COR-L47 (cell line): ENCODE data around the gene ADORA1.

Experiments
- DNase-seq: peaks from one replicate; lab custom pipeline; 2025; lab: John Stamatoyannopoulos, UW

ADORA1 gene

DNA sequence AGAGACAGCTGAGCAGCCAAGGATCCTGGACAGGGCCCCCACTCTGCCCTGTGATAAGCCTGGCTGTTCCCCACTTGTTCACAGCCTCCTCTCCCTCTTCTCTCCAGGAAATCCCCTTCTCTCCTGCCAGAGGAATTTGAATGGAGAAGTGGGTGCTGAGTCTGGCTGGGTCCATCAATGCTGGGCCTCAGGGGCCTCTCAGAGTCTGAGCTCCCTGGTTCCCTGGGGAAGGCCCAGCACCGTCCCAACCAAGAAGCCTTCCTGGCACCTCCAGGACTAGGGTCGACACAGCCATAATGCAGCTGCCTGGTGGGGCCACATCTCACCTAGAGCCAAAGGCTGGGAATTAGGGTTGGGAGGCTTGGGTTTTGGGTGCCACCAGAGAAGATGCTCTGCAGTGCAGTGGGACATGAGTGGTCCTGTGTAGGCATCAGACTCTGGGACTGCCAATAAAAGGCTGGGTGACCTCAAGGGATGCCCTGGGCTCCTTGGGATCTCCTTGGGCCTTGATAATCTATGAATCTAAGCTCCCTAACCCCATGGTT lies 45.6 kb downstream of the ADORA1 start:
- DNase-seq, result no peak

DNA sequence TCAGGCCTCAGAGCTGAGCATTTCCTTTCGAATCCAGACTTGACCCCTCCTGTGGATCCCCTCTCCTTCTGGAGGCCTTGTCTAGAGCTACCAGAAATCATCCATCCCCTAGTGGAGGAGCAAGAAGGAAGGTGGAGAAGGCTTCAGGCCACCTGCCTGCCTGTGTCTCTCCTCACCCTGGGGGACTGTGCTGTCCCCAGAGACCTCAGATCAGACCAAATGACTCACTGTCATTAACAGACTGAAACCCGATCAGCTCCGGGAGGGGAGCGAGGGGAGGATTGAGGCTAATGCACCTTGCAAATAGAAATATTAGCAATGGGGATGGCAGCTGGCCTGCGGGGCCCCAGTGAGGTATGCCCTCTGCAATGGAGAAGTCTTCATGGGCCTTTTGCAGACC lies 46.0 kb downstream of the ADORA1 start:
- no peak for DNase-seq

DNA sequence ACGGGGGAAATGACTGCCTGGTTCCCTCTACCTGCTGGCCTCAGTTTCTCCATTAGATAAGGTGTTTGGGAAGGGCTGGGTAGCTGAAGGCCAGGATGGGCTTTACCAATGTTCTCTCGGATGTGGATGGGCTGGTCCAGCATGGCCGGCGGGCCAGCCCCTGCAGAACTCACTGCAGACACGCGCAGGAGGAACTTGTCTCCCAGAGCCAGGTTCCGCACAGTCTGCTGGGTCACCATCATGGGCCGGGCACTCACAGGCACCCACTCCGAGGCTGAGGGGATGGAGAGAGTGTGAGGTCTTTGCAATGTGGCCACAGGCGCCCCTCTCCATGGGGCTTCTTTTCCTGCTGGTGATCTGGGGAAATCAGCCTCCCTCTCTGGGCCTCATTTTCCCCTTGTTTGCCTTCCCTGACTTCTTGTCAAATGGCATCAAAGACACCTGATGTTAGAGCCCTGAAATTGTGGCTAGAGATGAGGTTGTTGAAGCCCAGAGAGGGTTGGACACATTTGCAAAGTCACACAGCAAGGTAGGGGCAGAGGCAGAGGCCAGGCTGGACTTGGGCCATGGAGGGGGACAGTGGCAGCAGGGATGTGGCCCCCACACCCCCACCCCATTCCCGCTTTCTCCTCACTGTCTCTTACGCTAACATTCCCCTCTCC lies 46.9 kb downstream of the ADORA1 start:
- DNase-seq, result no peak

DNA sequence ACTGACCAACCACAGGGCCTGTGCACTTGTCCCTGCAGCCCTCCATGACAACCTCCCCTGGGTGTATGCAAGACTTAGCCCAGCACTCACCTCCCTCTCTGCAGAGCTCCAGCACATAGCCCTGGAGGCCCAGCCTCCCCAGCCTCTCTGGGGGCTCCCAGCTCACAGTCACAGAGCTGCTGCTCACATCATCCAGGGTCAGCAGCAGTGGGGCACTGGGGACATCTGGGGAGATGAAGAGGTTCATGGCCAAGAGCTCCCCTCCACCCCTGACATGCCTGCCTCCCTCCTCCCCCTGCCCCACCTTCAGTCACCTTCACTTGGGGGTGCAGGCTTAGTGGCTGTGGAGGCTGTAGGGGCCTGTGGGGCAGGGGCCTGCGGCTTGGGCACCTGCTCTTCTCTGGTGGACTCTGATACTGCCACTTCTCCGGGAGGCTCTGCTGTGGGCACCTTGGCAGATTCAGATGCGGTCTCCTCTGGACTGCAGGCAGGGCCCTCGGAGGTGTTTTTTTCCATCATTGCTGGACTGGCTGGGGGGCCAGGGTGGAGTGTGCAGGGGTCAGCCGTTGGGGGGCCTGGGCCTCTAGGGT lies 47.8 kb downstream of the ADORA1 start, which contains the start of gene MYBPH:
MYBPH (minus strand) TSS at position 590 of the 590 bp plus-strand sequence; CDS start at position 519, 71 bp downstream.
- no peak for DNase-seq

DNA sequence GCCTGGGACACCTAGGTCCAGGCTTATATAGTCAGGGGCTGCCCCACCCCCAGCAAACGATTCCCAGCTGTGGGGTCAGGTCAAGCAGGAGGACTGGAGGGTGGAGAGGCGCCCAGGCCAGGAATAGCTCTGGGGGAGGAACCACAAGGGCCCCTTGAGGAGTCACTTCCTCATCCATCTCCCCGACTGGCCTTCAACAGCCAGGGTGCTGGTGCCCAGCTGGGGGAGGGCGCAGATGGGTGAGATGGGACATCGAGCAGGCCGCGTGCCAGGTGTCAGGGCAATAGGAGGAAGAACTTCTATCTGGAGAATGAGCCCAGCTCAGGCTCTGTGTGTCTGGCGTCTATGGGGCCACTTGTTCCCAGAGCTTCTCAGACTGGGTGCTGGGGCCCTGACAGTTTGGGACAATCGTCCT lies 48.3 kb downstream of the ADORA1 start:
- DNase-seq, result no peak

DNA sequence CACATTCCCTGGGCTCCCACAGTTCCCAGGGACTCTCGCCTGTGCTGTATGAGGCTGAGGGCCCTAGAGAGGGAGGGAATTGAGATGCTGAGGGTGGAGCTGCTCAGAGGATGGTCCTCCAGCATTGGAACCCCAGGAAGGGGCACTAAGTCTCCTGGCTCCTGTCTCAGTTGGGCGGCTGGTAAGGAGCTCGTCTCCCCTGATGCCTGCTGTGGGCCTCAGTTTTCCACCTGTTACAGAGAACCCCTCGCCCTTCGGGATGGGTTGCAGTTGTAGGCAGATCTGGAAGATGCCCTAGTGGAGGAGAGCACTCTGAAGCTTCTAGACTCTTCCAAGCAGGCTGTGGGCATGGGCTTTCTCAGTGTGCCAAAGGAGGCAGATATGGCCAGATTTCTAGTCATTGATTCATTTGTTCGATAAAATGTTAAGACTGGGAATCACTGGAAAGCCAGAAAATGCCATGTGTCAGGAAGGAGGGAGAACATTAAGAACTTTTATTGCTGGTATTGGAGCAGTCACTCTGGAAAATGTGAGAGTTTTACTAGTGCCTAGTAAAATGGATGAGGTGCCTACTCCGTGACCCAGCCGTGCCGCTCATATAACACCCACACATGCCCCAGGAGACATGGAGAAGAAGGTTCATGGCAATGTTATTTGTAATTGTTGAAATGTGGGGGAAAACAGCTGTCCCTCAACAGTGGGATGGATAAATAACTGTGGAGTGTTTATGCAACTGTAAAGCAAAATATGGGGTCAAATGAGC lies 48.9 kb downstream of the ADORA1 start:
- no peak for DNase-seq

DNA sequence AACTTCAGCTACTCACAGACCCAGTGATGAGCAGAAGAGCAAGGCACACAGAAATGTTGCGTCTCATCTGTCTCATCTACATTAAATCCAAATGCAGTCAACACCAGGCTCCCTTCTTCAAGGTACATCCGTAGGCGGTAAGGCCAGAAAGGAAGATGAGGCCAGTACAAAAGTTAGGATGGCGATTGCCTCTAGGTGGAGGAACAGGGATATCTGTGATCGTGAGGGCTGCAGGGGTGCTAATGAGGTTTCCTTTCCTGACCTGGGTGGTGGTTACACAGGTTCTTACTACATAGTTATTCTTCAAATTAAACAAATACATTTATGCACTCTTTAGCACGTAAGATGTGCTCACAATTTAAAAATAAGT lies 49.5 kb downstream of the ADORA1 start:
- DNase-seq, result no peak

DNA sequence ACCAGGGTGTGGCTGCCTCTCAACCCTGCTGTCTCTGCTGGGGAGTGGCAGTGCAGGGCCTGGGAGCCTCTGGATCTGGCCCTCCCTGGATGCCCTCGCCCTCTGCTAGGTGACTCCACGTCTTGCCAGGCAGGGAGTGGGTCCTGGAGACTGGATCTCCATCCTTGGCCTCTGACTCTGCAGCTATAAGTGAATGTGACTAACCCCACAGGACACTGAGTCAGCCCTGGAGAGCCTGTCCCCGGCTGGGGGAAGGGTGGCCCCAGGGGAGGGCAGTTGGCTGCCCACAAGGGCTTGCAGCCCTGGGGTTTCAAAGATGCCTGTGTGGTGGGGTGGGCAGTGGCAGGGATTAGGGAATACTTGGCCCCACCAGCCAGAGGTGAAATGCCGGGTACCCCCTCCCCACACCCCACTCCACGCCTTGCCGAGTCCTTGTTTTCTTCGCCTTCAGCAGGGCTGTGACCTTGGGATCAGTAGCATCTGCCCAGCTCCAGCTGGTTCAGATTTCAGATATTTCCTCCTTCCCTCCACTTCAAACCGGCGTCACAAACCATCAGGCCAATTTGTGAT lies 50.0 kb downstream of the ADORA1 start:
- no peak for DNase-seq

DNA sequence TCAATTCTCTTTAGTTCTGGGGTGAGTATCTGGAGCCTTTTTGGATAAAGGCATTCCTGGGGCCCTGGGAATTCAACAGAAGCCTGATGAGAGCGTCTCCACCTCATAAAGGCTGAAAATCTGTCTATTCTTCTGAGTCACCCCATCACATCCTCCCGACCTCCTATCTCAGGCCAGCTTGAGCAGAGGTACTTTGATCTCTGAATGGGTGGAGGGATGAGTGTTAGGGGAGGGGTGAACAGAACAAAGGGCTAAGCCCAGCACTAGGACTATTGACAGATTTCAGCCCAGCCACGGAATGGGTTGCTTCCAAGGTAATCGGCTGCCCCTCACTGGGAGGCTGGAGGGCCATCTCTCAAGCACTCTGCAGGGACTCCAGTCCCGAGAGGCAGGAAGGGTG lies 50.6 kb downstream of the ADORA1 start:
- DNase-seq, result no peak

DNA sequence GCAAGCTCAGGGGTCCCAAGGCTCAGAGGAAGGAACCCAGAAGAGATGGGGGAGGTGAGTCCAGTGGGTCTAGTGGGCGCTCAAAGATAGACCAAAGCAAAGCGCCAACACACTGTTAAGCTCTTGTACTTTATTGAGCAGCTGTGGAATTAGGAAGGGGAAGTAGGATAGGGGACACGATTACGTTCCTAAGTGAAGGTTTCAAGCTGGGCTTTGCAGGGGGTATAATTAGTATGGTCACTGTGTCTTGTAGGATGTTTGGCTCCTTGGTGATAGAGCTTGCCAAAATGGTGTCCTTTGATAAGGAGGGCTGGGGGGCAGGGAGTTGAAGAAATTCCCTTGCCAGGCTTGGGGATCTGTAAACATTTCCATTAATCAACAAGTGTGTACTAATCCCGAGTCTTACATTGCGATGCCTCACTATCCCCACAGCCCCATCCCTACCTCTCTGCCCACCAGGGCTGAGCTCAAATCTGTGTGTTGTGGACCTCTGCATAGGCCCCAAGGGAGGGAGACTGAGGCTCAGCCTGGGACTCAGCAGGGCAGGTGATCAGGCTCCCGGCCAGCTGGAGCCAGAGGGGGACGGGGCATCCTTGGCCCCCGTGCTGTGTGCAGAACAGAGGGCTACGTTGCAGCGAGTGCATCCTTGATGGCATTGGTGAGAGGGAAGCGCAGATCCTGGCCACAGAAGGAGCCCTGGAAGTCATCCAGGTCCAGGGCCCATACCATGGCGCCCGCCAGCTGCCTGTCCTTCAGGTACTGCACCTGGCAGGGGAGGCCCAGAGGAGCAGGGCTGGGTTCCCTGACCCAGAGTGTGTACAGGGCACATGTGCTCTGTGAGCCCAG lies 51.5 kb downstream of the ADORA1 start:
- DNase-seq, result no peak

DNA sequence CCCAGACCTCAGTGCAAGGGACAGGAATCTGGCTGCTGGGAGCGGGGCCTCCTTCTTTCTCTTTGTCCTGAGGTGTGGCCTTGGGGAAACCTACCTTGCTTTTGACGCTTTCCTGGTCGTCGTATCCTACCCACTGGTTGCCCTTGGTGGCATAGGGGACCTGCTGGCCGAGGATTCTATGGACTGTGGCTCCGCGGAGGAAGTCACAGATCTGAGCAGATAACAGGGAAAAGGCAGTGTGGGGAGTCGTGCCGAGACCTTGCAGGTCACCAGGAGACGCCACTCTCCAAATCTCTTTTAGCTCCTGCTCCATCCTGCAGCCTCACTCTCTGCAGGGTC lies 52.1 kb downstream of the ADORA1 start:
- DNase-seq, result no peak

DNA sequence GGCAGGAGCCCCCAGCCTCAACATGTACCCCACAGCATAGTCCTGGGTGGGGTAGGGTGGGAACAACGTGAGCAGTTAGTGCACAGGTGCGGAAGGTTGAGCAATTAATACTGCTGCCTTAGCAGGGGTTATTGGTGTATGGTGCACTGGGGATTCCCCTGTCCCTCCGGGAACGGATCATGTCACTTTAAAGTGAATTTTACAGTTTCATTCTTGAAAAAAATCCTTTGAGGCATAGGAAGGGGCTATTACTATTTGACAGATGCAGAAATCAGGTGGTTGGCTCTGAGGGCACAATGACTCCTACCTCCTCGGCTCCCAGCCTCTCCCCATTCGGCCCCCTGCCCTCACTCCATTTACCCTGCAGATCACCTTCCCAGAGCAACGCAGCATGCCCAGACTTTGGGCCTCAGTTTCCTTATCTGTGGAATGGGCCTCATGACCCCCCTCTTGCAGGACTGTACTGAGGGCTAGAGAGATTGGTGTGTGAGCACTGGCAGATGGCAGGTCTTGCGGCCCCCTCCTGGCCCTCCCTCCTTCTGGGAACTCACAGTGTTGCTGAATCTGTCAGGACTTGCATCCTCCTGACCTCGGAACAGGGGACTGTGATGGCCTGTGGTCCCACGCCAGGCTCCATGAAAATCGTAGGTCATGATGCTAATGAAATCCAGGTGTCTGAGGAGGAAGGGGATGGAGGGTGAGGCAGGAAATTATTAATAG lies 53.2 kb downstream of the ADORA1 start:
- DNase-seq, result no peak

DNA sequence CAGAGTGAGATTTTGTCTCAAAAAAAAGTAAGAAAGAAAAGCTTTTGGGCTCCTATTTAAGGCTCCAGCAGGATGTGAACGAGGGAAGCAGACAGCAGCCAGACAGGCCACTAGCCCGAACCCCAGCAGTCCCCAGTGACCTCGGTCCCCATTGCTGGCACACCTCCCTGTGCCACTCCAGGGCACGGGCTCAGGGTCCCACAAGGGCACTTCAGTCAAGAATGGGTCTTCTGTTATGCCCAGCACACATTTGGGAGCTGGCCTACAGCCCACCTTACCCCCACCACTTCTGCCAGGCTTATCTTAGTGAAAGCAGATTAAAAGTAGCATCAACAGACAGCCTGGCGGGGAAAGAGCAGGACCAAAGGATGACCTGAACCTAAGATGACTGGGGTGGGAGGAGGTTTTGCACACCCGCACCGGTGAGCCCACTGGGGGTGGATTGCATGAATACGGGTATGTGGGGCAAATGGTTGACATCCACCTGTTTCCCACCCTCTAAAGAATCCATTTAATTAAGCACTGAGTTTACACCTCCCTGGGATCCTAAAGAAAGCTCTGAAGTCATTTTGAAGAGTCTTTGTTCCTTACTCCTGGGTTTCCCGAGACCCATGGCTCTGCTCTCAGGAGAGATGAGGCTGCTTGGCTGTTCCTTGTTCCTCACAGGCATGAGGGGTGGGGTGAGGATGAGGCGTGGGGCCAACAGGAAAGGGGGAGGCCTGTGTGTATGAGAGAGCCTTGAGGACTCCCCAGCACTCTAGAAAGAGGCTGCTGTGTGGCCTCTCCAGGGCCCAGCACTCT lies 54.3 kb downstream of the ADORA1 start:
- no peak for DNase-seq

DNA sequence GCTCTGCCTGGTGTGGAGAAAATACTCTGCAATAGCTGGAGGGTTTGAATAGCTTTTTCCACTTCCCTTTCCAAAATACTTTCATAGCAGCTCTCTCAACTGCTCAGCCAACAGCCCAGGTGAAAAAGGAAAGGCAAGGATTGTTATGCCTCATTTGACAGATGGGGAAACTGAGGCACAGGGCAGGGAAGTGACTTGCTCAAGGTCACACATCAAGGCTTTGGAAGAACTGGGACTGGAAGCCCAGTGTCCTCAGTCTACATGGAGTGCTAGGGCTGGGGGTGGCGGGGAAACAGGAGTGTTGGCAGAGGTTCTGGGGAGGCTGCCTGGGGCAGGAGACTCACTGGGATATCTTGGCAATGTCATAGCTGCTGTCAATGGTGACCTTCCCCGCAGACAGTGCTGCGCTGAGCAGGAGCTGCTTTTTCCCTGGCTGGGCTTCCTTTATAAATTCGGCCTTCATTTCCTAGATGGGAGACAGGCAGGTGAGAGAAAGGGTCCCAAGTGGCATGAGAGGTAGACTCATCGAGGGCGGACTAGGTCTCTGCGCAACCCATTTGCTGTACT lies 54.9 kb downstream of the ADORA1 start:
- DNase-seq, result no peak

DNA sequence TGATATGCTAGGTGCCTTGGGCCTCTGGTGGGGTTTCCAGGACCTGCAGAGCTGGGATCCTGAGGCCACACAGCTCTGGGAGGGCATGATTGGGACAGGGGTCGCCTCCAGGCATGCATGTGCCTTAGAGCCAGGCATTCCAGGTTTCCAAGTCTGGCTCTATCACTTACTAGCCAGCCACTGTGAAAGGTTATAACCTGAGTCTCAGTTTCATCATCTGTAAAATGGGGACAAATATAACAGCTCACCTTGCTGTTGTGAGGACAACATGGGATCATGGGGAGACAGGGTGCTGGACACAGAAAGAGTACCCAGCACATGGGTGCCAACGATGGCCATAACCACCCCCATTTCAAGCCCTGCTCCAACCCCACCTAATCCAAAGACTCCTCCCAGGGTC lies 56.3 kb downstream of the ADORA1 start:
- DNase-seq, result no peak

DNA sequence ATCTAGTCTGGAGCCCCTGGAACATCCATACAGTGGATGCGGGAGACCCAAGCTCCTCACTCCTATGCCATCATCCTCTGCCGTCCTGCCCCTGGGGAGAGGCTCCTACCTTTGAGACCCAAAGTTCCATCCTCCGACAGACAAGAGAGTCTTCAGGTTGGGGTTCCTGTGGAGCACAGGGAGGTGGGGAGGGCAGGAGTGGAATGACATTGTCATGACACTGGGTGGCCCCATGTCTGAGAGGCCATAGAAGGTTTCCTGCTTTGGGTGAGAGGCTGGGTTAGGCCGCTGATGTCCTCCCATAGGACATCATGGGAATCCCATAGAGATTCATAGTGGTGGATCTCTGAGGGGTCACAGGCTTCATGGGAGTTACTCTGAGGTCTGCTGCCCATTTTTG lies 56.9 kb downstream of the ADORA1 start:
- no peak for DNase-seq

DNA sequence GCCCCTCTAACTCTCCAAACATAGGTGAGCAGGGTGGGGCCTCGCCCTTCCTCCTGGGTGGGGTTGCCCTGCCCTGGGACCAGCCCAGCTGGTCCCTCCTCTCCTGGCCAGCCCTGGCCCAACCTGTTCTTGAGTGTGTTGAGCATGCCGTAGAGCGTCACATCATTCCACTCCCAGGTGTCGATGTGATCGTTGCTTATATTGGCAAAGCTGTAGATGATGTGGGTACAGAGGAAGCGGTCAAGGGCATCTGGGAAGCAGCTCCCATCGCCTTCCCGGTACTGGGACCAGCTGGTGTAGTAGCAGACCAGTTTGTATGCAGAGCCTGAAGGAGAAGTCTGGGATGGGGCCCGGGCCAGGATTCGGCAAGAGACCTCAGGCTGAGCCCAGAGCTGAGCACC lies 57.5 kb downstream of the ADORA1 start:
- DNase-seq, result no peak

DNA sequence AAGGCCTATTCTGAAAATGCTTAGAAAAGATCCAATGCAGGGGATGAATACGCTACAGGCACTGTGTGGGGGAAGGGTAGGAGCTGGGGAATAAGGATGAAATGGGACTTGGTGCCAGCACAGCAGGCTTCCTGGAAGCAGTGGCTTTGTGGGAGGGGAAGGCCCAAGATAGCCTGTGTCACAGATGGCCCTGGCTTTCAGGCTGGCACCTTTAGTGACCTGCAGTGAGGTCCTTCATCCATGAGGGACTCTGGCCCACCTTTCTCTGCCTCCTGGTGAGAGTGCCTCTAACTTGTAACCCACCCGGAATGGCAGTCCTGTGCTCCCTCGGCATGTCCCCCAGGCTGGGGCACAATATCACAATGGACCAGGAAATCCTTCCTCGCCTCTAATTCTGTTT lies 58.1 kb downstream of the ADORA1 start:
- no peak for DNase-seq

DNA sequence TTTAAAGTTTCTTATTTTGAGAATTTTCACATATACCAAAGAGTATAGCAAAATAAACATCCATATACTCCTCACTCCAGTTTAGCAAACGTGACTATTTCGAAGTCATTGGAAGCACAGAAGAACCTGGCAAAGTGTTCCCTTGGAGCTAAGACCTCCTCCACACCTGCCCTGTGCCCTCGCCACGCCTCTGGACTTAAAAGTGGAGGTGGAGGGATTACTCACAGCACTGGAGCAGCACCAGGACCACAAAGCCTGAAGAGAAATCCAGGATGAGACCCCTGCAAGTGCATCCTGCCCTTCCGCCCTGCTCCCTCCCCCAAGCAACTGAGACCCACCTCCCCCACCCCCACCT lies 58.5 kb downstream of the ADORA1 start:
- DNase-seq, result no peak
